Type B pancreatic cell (in vitro differentiated cells): ENCODE results near the gene TBX15. TPM values are rescaled to one million over a fixed set of nuclear protein-coding genes. Genes with fewer than 3 reads are reported as not detected.

Source experiments
- DNase-seq: peaks from one replicate; pipeline ENCODE4 v3.0.0; 2021; ENCODE audit warnings: mixed read lengths; ENCODE audit not compliant: unreplicated experiment; ENCODE audit errors: extremely low spot score
- H3K27ac Mint-ChIP-seq: 2 replicates; pipeline ENCODE4 v1.8.0; 2021; ENCODE audit warnings: mild to moderate bottlenecking, mixed read lengths
- H3K27me3 Mint-ChIP-seq: 2 replicates; pipeline ENCODE4 v1.8.0; 2021; ENCODE audit warnings: mixed read lengths
- H3K36me3 Mint-ChIP-seq: 2 replicates; pipeline ENCODE4 v1.8.0; 2021; ENCODE audit warnings: mixed read lengths
- H3K4me1 Mint-ChIP-seq: one replicate; pipeline ENCODE4 v1.8.0; 2021; ENCODE audit warnings: mixed read lengths; ENCODE audit not compliant: unreplicated experiment
- H3K4me3 Mint-ChIP-seq: 2 replicates; pipeline ENCODE4 v1.8.0; 2021; ENCODE audit warnings: mild to moderate bottlenecking, mixed read lengths
- H3K9me3 Mint-ChIP-seq: 2 replicates; pipeline ENCODE4 v1.8.0; 2021; ENCODE audit warnings: mixed read lengths
- total RNA-seq: library from RNA; stranded (reverse); gene quantifications from 2 replicates; pipeline ENCODE4 v1.2.1, GENCODE V29; 2021; ENCODE audit warnings: low replicate concordance
- TF ChIP-seq, protein P1 (sequence below): fragments of 200-600 bp; sonication (generic); conservative IDR thresholded peaks from 2 replicates; pipeline ENCODE4 v1.5.0; 2021; ENCODE audit warnings: antibody characterized with exemption, mild to moderate bottlenecking

TBX15 gene
- total RNA-seq, 1 donor from 2014 or later, result 8.5 TPM

DNA sequence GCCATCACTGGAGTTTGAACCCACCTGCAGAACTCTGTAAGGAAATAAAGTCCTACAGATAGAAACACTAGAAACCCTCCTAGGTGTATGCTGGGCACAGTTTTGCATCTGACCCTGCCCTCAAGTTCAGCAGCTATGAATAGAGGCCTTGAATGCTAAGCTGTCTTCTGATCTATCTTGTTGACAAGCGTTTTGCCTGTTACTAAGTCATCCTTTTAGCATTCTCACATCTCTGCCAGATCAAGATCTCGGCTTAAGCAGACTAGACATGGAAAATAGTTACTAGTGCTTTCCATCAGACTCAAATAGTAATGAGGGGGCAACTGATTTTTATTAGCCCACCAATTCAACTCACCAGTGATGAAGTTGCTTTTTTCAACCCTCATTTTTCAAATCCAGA lies 10.5 kb downstream of the TBX15 start:
- Mint-ChIP-seq H3K4me1 (peaks cover 4% of the 10 kb centered on the region), H3K27me3 (peaks cover 100% of the 10 kb centered on the region), H3K9me3 (no peaks in the 10 kb centered on the region), H3K27ac (no peak overlapping the region), H3K36me3 (peaks cover 4% of the 10 kb centered on the region), H3K4me3 (no peak overlapping the region)
- no peak for DNase-seq
- TF ChIP-seq, protein P1, sequence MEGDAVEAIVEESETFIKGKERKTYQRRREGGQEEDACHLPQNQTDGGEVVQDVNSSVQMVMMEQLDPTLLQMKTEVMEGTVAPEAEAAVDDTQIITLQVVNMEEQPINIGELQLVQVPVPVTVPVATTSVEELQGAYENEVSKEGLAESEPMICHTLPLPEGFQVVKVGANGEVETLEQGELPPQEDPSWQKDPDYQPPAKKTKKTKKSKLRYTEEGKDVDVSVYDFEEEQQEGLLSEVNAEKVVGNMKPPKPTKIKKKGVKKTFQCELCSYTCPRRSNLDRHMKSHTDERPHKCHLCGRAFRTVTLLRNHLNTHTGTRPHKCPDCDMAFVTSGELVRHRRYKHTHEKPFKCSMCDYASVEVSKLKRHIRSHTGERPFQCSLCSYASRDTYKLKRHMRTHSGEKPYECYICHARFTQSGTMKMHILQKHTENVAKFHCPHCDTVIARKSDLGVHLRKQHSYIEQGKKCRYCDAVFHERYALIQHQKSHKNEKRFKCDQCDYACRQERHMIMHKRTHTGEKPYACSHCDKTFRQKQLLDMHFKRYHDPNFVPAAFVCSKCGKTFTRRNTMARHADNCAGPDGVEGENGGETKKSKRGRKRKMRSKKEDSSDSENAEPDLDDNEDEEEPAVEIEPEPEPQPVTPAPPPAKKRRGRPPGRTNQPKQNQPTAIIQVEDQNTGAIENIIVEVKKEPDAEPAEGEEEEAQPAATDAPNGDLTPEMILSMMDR, result no peak

DNA sequence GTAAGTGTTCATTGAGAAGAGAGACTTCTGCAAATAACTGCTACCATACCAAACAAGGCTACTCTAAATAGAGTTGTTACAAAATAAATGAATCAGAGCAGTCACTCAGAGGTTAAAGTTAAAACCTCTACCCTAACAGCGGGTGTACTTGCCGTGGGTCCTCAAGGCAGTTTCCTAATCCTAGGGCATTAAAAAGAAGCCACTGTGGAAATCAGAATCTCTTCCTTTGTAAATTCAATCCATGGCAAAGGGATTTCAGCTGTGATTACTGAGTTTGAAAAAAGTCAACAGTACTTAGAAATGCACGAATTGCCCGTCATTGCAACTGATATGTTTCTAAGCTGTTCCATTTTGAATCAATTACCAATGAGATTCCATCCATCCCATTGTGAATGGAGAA lies 13.5 kb downstream of the TBX15 start:
- TF ChIP-seq, protein P1, result no peak
- H3K27me3 Mint-ChIP-seq, result peaks cover 97% of the 10 kb centered on the region
- H3K9me3 Mint-ChIP-seq, result no peaks in the 10 kb centered on the region
- no peak for DNase-seq
- H3K27ac Mint-ChIP-seq, result no peak overlapping the region
- peaks cover 14% of the 10 kb centered on the region for H3K4me1 Mint-ChIP-seq
- H3K4me3 Mint-ChIP-seq, result no peak overlapping the region
- no peaks in the 10 kb centered on the region for H3K36me3 Mint-ChIP-seq

DNA sequence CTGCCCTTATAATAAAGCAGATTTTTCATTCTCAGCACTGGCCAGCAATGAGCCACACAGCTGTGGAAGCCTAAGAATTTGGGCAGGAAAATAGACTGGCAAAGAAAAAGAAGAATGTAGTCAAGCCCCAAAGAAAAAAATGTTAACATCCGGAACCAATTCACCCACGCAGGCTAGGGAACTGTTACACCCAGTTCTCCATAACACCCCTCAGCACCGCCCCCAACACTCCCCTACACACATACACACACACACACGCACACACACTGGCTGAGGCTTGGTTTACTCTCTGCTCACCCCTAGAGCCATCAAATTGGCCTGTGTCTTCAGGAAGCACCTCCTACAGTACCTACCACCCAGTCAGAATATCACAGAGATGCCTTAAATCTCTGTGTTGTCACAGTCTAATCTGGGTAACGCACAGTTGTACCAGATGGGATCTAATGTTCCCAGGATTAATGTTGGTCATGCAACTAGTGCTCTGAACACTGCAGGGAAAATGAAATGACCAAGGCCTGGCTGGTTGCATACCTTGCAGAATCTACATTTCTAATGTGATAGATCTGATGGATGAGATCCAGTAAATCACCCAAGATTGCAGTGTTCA lies 14.5 kb downstream of the TBX15 start:
- Mint-ChIP-seq H3K27ac (no peak overlapping the region), H3K9me3 (no peaks in the 10 kb centered on the region), H3K4me1 (peaks cover 14% of the 10 kb centered on the region), H3K36me3 (no peaks in the 10 kb centered on the region), H3K4me3 (no peak overlapping the region), H3K27me3 (peaks cover 97% of the 10 kb centered on the region)
- TF ChIP-seq, protein P1, result no peak
- DNase-seq, result no peak

DNA sequence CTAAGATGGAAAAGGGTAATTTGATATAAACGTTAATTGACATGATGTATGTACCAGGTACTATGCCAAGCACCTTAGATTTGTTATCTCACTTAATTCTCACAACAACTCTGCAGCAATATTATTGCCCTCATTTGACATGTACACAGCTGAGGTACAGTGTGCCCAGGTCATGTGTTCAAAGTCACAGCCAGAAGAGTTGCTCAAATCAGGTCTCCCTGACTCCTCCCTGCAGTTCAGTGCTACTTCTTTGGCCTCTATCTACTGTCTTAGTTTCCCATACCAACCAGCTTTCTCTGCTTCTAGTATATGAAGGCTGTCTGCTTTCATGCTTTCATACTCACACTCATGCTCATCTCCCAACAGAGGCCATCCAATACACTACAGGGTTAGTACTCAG lies 15.1 kb downstream of the TBX15 start:
- no peak overlapping the region for H3K4me3 Mint-ChIP-seq
- no peak overlapping the region for H3K27ac Mint-ChIP-seq
- H3K36me3 Mint-ChIP-seq, result no peaks in the 10 kb centered on the region
- peaks cover 14% of the 10 kb centered on the region for H3K4me1 Mint-ChIP-seq
- DNase-seq, result no peak
- H3K27me3 Mint-ChIP-seq, result peaks cover 93% of the 10 kb centered on the region
- TF ChIP-seq, protein P1, result no peak
- no peaks in the 10 kb centered on the region for H3K9me3 Mint-ChIP-seq

DNA sequence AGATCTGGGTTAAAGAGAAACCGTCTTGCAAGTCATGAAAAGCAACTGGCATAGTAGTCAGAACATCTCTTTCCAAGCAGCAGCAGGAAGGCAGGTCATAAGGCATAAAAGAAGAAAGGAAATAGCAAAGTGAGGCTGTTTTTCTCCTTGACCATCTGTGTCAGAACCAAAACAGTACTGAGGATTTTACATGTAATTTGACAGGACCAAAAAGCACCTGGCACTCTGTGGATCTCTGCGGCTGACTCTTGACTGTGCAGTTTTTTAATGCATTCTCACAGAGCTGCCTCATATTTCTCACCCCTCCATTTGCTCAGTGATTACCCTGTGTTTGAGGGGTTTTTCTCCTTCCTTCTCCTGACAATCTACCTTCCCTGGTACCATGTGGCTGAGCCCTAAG lies 17.7 kb downstream of the TBX15 start:
- H3K4me3 Mint-ChIP-seq, result no peak overlapping the region
- no peaks in the 10 kb centered on the region for H3K36me3 Mint-ChIP-seq
- H3K9me3 Mint-ChIP-seq, result no peaks in the 10 kb centered on the region
- H3K27ac Mint-ChIP-seq, result no peak overlapping the region
- no peak for DNase-seq
- peaks cover 70% of the 10 kb centered on the region for H3K27me3 Mint-ChIP-seq
- TF ChIP-seq, protein P1, result no peak
- H3K4me1 Mint-ChIP-seq, result peaks cover 14% of the 10 kb centered on the region
